Spleen (tissue), 11 donors: ENCODE results near the gene USP28. TPM values are rescaled to one million over a fixed set of nuclear protein-coding genes. Genes with fewer than 3 reads are reported as not detected.
"Not testable (repeated sequence)": the region's sequence is repeated elsewhere in the genome, so short reads cannot be mapped to it uniquely, and the experiment has no call there.

ENCODE experiments used
- DNase-seq: peaks from one replicate; pipeline ENCODE4 v3.0.0-alpha.2; 2020
- H3K27ac ChIP-seq, 8 donors: fragments of 200-600 bp; sonication (generic) in 7 of 8; 1 replicate in 4 of 8; 2 replicates in 4 of 8; pipeline versions ENCODE4 v1.5.0 to v1.8.0; 2016 to 2021; ENCODE audit warnings: inconsistent platforms in 4 of 8, mild to moderate bottlenecking in 4 of 8, moderate library complexity in 1 of 8
- H3K27me3 ChIP-seq, 7 donors: fragments of 200-600 bp; sonication (generic) in 6 of 7; replicated peaks in 1 of 7; 1 replicate in 4 of 7; 2 replicates in 3 of 7; pipeline versions ENCODE4 v1.5.0 to v1.8.0; 2016 to 2021; ENCODE audit warnings: inconsistent platforms in 3 of 7, mild to moderate bottlenecking in 1 of 7
- H3K36me3 ChIP-seq, 6 donors: fragments of 200-600 bp; sonication (generic) in 5 of 6; 1 replicate in 4 of 6; 2 replicates in 2 of 6; pipeline versions ENCODE4 v1.5.0 to v1.8.0; 2016 to 2021; ENCODE audit warnings: inconsistent platforms in 2 of 6
- H3K4me1 ChIP-seq, 6 donors: fragments of 200-600 bp; sonication (generic) in 5 of 6; 1 replicate in 3 of 6; 2 replicates in 3 of 6; pipeline versions ENCODE4 v1.5.0 to v1.8.0; 2016 to 2021; ENCODE audit warnings: inconsistent platforms in 3 of 6
- H3K4me3 ChIP-seq, 8 donors: fragments of 200-600 bp; sonication (generic) in 7 of 8; 1 replicate in 4 of 8; 2 replicates in 4 of 8; pipeline versions ENCODE4 v1.5.0 to v1.8.0; 2016 to 2021; ENCODE audit warnings: inconsistent platforms in 4 of 8, mild to moderate bottlenecking in 4 of 8, moderate library complexity in 2 of 8
- H3K9me3 ChIP-seq, 8 donors: fragments of 200-600 bp; sonication (generic) in 7 of 8; 1 replicate in 4 of 8; 2 replicates in 4 of 8; pipeline versions ENCODE4 v1.5.0 to v1.8.0; 2016 to 2021; ENCODE audit warnings: inconsistent platforms in 4 of 8
- CTCF ChIP-seq, 11 experiments: fragments of 200-600 bp in 7 of 11; fragments of 450-650 bp in 4 of 11; sonication (generic) in 4 of 11; IDR thresholded peaks in 8 of 11; conservative IDR thresholded peaks in 3 of 11; 1 replicate in 7 of 11; 2 replicates in 4 of 11; pipeline versions ENCODE4 v1.4.0 to v1.8.0; 2016 to 2021; ENCODE audit warnings: antibody characterized with exemption in 11 of 11, inconsistent platforms in 4 of 11, mild to moderate bottlenecking in 1 of 11
- POLR2A ChIP-seq, 3 donors: fragments of 450-650 bp; IDR thresholded peaks; one replicate each; pipeline ENCODE4 v1.5.1; 2017; ENCODE audit warnings: antibody characterized with exemption in 3 of 3, mild to moderate bottlenecking in 1 of 3
- POLR2AphosphoS5 ChIP-seq, 3 donors: sonication (generic); formaldehyde crosslinking; IDR thresholded peaks; one replicate each; pipeline ENCODE4 v1.5.1; 2017; ENCODE audit warnings: antibody characterized with exemption in 3 of 3
- WGBS, 5 donors: extraction: QIAGEN DNeasy Blood & Tissue Kit in 3 of 5; methylation state at CpG; one replicate each; pipeline versions ENCODE4 v1.1.5 to v1.1.7; 2013 to 2018; 5-methylcytosine and 5-hydroxymethylcytosine counted together
- intact Hi-C: fragments of 100-400 bp; cut with DNase I; formaldehyde crosslinking; loops from one replicate; pipeline ENCODE4 v1.15.0; 2023; ENCODE audit warnings: low total_unique reads
- polyA plus RNA-seq, 3 donors: library from polyadenylated mRNA; stranded (reverse); fragments of 200-250 nt; gene quantifications; one replicate each; pipeline ENCODE4 v1.2.1, GENCODE V29; 2013
- total RNA-seq, 7 donors: library from RNA; depleted of rRNA in 3 of 7; stranded (reverse); fragments of >200 nt in 3 of 7; fragmentation: NEBNext Ultra II Directional in 4 of 7; extraction: Animal tissue kit (Norgen Biotek cat#: 25700) in 4 of 7; gene quantifications; one replicate each; pipeline versions ENCODE4 v1.1.0 to v1.2.1, GENCODE V29; 2016 to 2021
- donor health status: healthy with polysubstance abuse.
- donor health status: DM: no; HTN: no; CAD: no; lungs with moderate emphysema.
- donor health status: DM: no; HTN: no; CAD: no.
- donor health status: Bipolar disorder and iron deficiency.
- donor health status: healthy.
- donor health status: DM: no; HTN: no; CAD: no.
- donor health status: DM: yes; HTN: yes; CAD: no.

USP28 gene
- total and polyA plus RNA-seq, 10 donors = 4.2 to 44.8 (median 27.6) TPM

- Histone ChIP-seq H3K9me3 (no peaks in the 10 kb centered on the region), H3K4me3 (no peak overlapping the region), H3K27ac (no peak overlapping the region), H3K4me1 (peaks cover 0 to 9% (median 0%) of the 10 kb centered on the region in 6 donors), H3K36me3 (no peaks in the 10 kb centered on the region), H3K27me3 (no peaks in the 10 kb centered on the region)
- TF ChIP-seq POLR2A (IDR thresholded peaks at IDR 0.05) (no peak), CTCF (IDR thresholded peaks at IDR 0.05 in 8 of 11, conservative IDR thresholded peaks at IDR 0.05 in 3 of 11) (no peak), POLR2AphosphoS5 (IDR thresholded peaks at IDR 0.05) (no peak)
- no peak for DNase-seq
- intact Hi-C loops = no loop called here
- 91 to 97% (median 94%) methylated on average over 1 of the region's 1 CpG for WGBS, 5 donors
Observed at GRCh38 chr11:113881856-113882255, 6.5 kb upstream of the USP28 start.

- no peaks in the 10 kb centered on the region for H3K9me3 ChIP-seq
- DNase-seq = no peak
- no peak overlapping the region for H3K27ac ChIP-seq
- no peak overlapping the region for H3K4me3 ChIP-seq
- TF ChIP-seq POLR2A (IDR thresholded peaks at IDR 0.05) (no peak), CTCF (IDR thresholded peaks at IDR 0.05 in 8 of 11, conservative IDR thresholded peaks at IDR 0.05 in 3 of 11) (no peak), POLR2AphosphoS5 (IDR thresholded peaks at IDR 0.05) (no peak)
- H3K36me3 ChIP-seq = no peaks in the 10 kb centered on the region
- peaks cover 0 to 18% (median 4%) of the 10 kb centered on the region in 6 donors for H3K4me1 ChIP-seq
- H3K27me3 ChIP-seq = no peaks in the 10 kb centered on the region
- intact Hi-C loops = no loop called here
- 84 to 89% (median 88%) methylated on average over 4 of the region's 4 CpGs for WGBS, 5 donors
Observed at GRCh38 chr11:113880971-113881370, 5.6 kb upstream of the USP28 start.

- H3K27ac ChIP-seq, H3K4me3 ChIP-seq, intact Hi-C loops, H3K36me3 ChIP-seq, H3K9me3 ChIP-seq, DNase-seq, H3K27me3 ChIP-seq: not testable (repeated sequence)
- 87 to 100% (median 93%) methylated on average over 4 of the region's 4 CpGs for WGBS, 5 donors
- peaks cover under 1 to 28% (median 9%) of the 10 kb centered on the region in 6 donors for H3K4me1 ChIP-seq
Observed at GRCh38 chr11:113879446-113879845, 4.1 kb upstream of the USP28 start.

GRCh38 chr11:113877670-113878055, 2.3 kb upstream of the USP28 start:
- intact Hi-C loops = no loop called here
- TF ChIP-seq POLR2AphosphoS5 (IDR thresholded peaks at IDR 0.05) (no peak), CTCF (IDR thresholded peaks at IDR 0.05 in 8 of 11, conservative IDR thresholded peaks at IDR 0.05 in 3 of 11) (no peak), POLR2A (IDR thresholded peaks at IDR 0.05) (no peak)
- 32 to 49% (median 43%) methylated on average over 5 of the region's 5 CpGs for WGBS, 5 donors
- Histone ChIP-seq H3K9me3 (no peaks in the 10 kb centered on the region), H3K36me3 (no peaks in the 10 kb centered on the region), H3K27ac (no peak overlapping the region), H3K27me3 (no peaks in the 10 kb centered on the region), H3K4me1 (peaks cover 4 to 46% (median 26%) of the 10 kb centered on the region in 6 donors), H3K4me3 (no peak overlapping the region)
- DNase-seq = no peak
